IPS-18a (cell line): Measurements from ENCODE around the gene POPDC3.

Experiments used
- H3K27ac ChIP-seq: one replicate; pipeline ENCODE4 v1.5.1; 2013; ENCODE audit warnings: low read length
- H3K27me3 ChIP-seq: one replicate; pipeline ENCODE4 v1.6.1; 2013; ENCODE audit warnings: mild to moderate bottlenecking, low read length; ENCODE audit not compliant: control insufficient read depth, insufficient read depth
- H3K36me3 ChIP-seq: one replicate; pipeline ENCODE4 v1.6.1; 2013; ENCODE audit warnings: low read depth, low read length; ENCODE audit not compliant: control insufficient read depth
- H3K4me1 ChIP-seq: one replicate; pipeline ENCODE4 v1.6.1; 2013; ENCODE audit warnings: low read depth, low read length; ENCODE audit not compliant: control insufficient read depth
- H3K4me3 ChIP-seq: one replicate; pipeline ENCODE4 v1.5.1; 2013; ENCODE audit warnings: low read length
- H3K9ac ChIP-seq: one replicate; pipeline ENCODE4 v1.6.1; 2013; ENCODE audit warnings: mild to moderate bottlenecking, low read length, moderate library complexity
- H3K9me3 ChIP-seq: one replicate; pipeline ENCODE4 v1.6.1; 2013; ENCODE audit warnings: low read depth, low read length; ENCODE audit not compliant: control insufficient read depth

Gene POPDC3

GRCh38 chr6:105109955-105110895 lies 69.6 kb downstream of the POPDC3 start:
- H3K36me3 ChIP-seq: no peaks in the 10 kb centered on the region
- no peak overlapping the region for H3K4me3 ChIP-seq
- no peak overlapping the region for H3K27ac ChIP-seq
- no peaks in the 10 kb centered on the region for H3K27me3 ChIP-seq
- no peaks in the 10 kb centered on the region for H3K4me1 ChIP-seq
- H3K9me3 ChIP-seq: no peaks in the 10 kb centered on the region
- H3K9ac ChIP-seq: no peak overlapping the region

GRCh38 chr6:105108631-105109262 lies 71.1 kb downstream of the POPDC3 start:
- Histone ChIP-seq H3K4me1 (no peaks in the 10 kb centered on the region), H3K36me3 (no peaks in the 10 kb centered on the region), H3K27ac (no peak overlapping the region), H3K27me3 (no peaks in the 10 kb centered on the region), H3K9ac (no peak overlapping the region), H3K9me3 (no peaks in the 10 kb centered on the region), H3K4me3 (no peak overlapping the region)
